CD14-positive monocyte (primary cell): ENCODE data around the gene ZDHHC24. TPM values are rescaled to one million over a fixed set of nuclear protein-coding genes. Genes with fewer than 3 reads are reported as not detected.

Experiments used
- DNase-seq, 3 donors: peaks; one replicate each; pipeline ENCODE4 v3.0.0-alpha.2; 2011 to 2022
- H2AFZ ChIP-seq: 2 replicates; pipeline ENCODE4 v1.6.0; 2012; ENCODE audit warnings: mild to moderate bottlenecking, low read depth, low read length, inconsistent platforms; ENCODE audit not compliant: insufficient read depth, poor library complexity, severe bottlenecking
- H3K27ac ChIP-seq, 2 donors: 1 replicate in 1 of 2; 2 replicates in 1 of 2; pipeline ENCODE4 v1.5.1; 2012 to 2013; ENCODE audit warnings: low read length in 2 of 2, control low read depth in 1 of 2, inconsistent platforms in 1 of 2, low read depth in 1 of 2, mild to moderate bottlenecking in 1 of 2
- H3K27me3 ChIP-seq, 2 donors: one replicate each; pipeline versions ENCODE4 v1.6.0 to v1.6.1; 2011 to 2013; ENCODE audit warnings: low read length in 2 of 2; ENCODE audit not compliant: control insufficient read depth in 2 of 2, insufficient read depth in 2 of 2
- H3K36me3 ChIP-seq, 2 donors: replicated peaks in 1 of 2; 1 replicate in 1 of 2; 2 replicates in 1 of 2; pipeline versions ENCODE4 v1.5.1 to v1.6.1; 2012 to 2013; ENCODE audit warnings: low read length in 2 of 2, control low read depth in 1 of 2, inconsistent platforms in 1 of 2, mild to moderate bottlenecking in 1 of 2; ENCODE audit not compliant: insufficient read depth in 2 of 2, control insufficient read depth in 1 of 2
- H3K4me1 ChIP-seq, 2 donors: 1 replicate in 1 of 2; 2 replicates in 1 of 2; pipeline versions ENCODE4 v1.5.1 to v1.6.1; 2012 to 2013; ENCODE audit warnings: low read length in 2 of 2, control low read depth in 1 of 2, inconsistent platforms in 1 of 2, mild to moderate bottlenecking in 1 of 2, moderate library complexity in 1 of 2; ENCODE audit not compliant: insufficient read depth in 2 of 2, control insufficient read depth in 1 of 2
- H3K4me2 ChIP-seq: replicated peaks from 2 replicates; pipeline ENCODE3; 2012; ENCODE audit warnings: low read length, moderate library complexity, mild to moderate bottlenecking; ENCODE audit not compliant: poor library complexity, severe bottlenecking; ENCODE audit errors: extremely low read depth
- H3K4me3 ChIP-seq, 3 experiments: fragments of 200-600 bp in 1 of 3; sonication (generic) in 1 of 3; replicated peaks in 1 of 3; 1 replicate in 2 of 3; 2 replicates in 1 of 3; pipeline ENCODE4 v1.5.1; 2011 to 2013; ENCODE audit warnings: low read length in 3 of 3, mild to moderate bottlenecking in 3 of 3, control low read depth in 2 of 3, low read depth in 2 of 3, inconsistent platforms in 1 of 3, moderate library complexity in 1 of 3
- H3K79me2 ChIP-seq: 2 replicates; pipeline ENCODE4 v1.6.0; 2012; ENCODE audit warnings: mild to moderate bottlenecking, control low read depth, inconsistent platforms, low read length, moderate library complexity; ENCODE audit not compliant: insufficient read depth
- H3K9ac ChIP-seq: 2 replicates; pipeline ENCODE4 v1.6.0; 2017; ENCODE audit warnings: low read length, mild to moderate bottlenecking; ENCODE audit not compliant: insufficient read depth, poor library complexity, severe bottlenecking
- H3K9me3 ChIP-seq, 2 donors: replicated peaks in 1 of 2; 1 replicate in 1 of 2; 2 replicates in 1 of 2; pipeline versions ENCODE4 v1.5.1 to v1.6.1; 2012 to 2013; ENCODE audit warnings: low read length in 2 of 2, control low read depth in 1 of 2; ENCODE audit not compliant: control insufficient read depth in 1 of 2, insufficient read depth in 1 of 2
- H4K20me1 ChIP-seq: 2 replicates; pipeline ENCODE4 v1.6.0; 2012; ENCODE audit warnings: mild to moderate bottlenecking, low read length, control low read depth, moderate library complexity; ENCODE audit not compliant: insufficient read depth
- H3K27ac Mint-ChIP-seq, 7 donors: one replicate each; pipeline ENCODE4 v1.8.0; 2020; ENCODE audit warnings: mild to moderate bottlenecking in 7 of 7, mixed read lengths in 7 of 7, moderate library complexity in 6 of 7, inconsistent platforms in 2 of 7
- H3K27me3 Mint-ChIP-seq, 3 donors: one replicate each; pipeline ENCODE4 v1.8.0; 2021 to 2022; ENCODE audit warnings: low read depth in 3 of 3, mild to moderate bottlenecking in 3 of 3, mixed read lengths in 3 of 3, moderate library complexity in 3 of 3, inconsistent platforms in 1 of 3
- H3K36me3 Mint-ChIP-seq, 2 donors: one replicate each; pipeline ENCODE4 v1.8.0; 2020; ENCODE audit warnings: mixed read lengths in 2 of 2, inconsistent platforms in 1 of 2, mild to moderate bottlenecking in 1 of 2
- H3K4me1 Mint-ChIP-seq: one replicate; pipeline ENCODE4 v1.8.0; 2020; ENCODE audit warnings: mild to moderate bottlenecking, mixed read lengths
- H3K4me3 Mint-ChIP-seq, 2 donors: one replicate each; pipeline ENCODE4 v1.8.0; 2020; ENCODE audit warnings: mild to moderate bottlenecking in 2 of 2, mixed read lengths in 2 of 2, moderate library complexity in 1 of 2
- H3K9me3 Mint-ChIP-seq, 7 donors: one replicate each; pipeline ENCODE4 v1.8.0; 2020 to 2022; ENCODE audit warnings: mixed read lengths in 7 of 7, mild to moderate bottlenecking in 6 of 7, moderate library complexity in 6 of 7, inconsistent platforms in 2 of 7
- WGBS: methylation state at CpG from one replicate; pipeline ENCODE4 v1.1.5; 2013; ENCODE audit warnings: missing lambda C conversion rate; ENCODE audit not compliant: insufficient coverage; 5-methylcytosine and 5-hydroxymethylcytosine counted together
- intact Hi-C, 2 donors: fragments of 100-400 bp; cut with micrococcal nuclease; formaldehyde crosslinking; loops; one replicate each; pipeline versions ENCODE4 v1.15.0 to v1.15.1; 2023
- polyA plus RNA-seq, 3 donors: library from polyadenylated mRNA; depleted of rRNA in 1 of 3; unstranded in 2 of 3; stranded (reverse) in 1 of 3; fragments of 300-500 nt in 2 of 3; fragments of >200 nt in 1 of 3; fragmentation: Illumina TruSeq in 2 of 3; gene quantifications; 1 replicate in 2 of 3; 2 replicates in 1 of 3; pipeline ENCODE4 v1.2.3, GENCODE V29; 2012 to 2021
- TF ChIP-seq, protein P1 (sequence below): fragments of 200-600 bp; IDR thresholded peaks from one replicate; pipeline ENCODE4 v1.8.0; 2022; ENCODE audit warnings: antibody characterized with exemption, mild to moderate bottlenecking

Gene ZDHHC24
- polyA plus RNA-seq, 3 donors = 10.9 to 14.0 (median 11.9) TPM

DNA sequence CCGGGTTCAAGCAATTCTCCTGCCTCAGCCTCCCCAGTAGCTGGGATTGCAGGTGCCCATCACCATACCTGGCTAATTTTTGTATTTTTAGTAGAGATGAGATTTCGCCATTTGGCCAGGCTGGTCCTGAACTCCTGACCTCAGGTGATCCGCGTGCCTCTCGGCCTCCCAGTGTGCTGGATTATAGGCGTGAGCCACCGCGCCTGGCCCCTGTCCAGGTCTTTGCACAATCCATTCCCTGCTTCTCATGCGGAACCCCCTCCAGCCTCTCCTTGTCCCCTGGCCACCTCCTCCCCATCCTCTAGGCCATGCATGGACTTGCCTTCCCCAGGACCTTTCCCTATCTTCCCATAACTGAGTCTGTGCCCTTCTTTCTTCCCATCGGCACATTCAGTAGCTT, 56.9 kb downstream of the ZDHHC24 start:
- H3K27me3 ChIP-seq = no peaks in the 10 kb centered on the region
- peaks cover 57 to 83% of the 10 kb centered on the region in 2 donors for H3K36me3 Mint-ChIP-seq
- H3K9ac ChIP-seq = no peak overlapping the region
- H3K4me3 ChIP-seq = no peak overlapping the region
- no peaks in the 10 kb centered on the region for H3K4me1 Mint-ChIP-seq
- intact Hi-C loops = no loop called here
- WGBS = 96% methylated on average over 8 of the region's 10 CpGs
- no peaks in the 10 kb centered on the region for H4K20me1 ChIP-seq
- H3K9me3 ChIP-seq = no peaks in the 10 kb centered on the region
- no peaks in the 10 kb centered on the region for H3K79me2 ChIP-seq
- TF ChIP-seq, protein P1, sequence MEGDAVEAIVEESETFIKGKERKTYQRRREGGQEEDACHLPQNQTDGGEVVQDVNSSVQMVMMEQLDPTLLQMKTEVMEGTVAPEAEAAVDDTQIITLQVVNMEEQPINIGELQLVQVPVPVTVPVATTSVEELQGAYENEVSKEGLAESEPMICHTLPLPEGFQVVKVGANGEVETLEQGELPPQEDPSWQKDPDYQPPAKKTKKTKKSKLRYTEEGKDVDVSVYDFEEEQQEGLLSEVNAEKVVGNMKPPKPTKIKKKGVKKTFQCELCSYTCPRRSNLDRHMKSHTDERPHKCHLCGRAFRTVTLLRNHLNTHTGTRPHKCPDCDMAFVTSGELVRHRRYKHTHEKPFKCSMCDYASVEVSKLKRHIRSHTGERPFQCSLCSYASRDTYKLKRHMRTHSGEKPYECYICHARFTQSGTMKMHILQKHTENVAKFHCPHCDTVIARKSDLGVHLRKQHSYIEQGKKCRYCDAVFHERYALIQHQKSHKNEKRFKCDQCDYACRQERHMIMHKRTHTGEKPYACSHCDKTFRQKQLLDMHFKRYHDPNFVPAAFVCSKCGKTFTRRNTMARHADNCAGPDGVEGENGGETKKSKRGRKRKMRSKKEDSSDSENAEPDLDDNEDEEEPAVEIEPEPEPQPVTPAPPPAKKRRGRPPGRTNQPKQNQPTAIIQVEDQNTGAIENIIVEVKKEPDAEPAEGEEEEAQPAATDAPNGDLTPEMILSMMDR = no peak
- no peak overlapping the region for H3K27ac Mint-ChIP-seq
- H3K4me1 ChIP-seq = no peaks in the 10 kb centered on the region
- no peak for DNase-seq
- H3K9me3 Mint-ChIP-seq = no peaks in the 10 kb centered on the region
- no peak overlapping the region for H3K4me3 Mint-ChIP-seq
- no peak overlapping the region for H3K4me2 ChIP-seq
- peaks cover 0 to 5% (median 0%) of the 10 kb centered on the region in 3 donors for H3K27me3 Mint-ChIP-seq
- H3K36me3 ChIP-seq = peaks cover 52 to 97% of the 10 kb centered on the region in 2 donors
- H2AFZ ChIP-seq = no peak overlapping the region
- H3K27ac ChIP-seq = no peak overlapping the region

DNA sequence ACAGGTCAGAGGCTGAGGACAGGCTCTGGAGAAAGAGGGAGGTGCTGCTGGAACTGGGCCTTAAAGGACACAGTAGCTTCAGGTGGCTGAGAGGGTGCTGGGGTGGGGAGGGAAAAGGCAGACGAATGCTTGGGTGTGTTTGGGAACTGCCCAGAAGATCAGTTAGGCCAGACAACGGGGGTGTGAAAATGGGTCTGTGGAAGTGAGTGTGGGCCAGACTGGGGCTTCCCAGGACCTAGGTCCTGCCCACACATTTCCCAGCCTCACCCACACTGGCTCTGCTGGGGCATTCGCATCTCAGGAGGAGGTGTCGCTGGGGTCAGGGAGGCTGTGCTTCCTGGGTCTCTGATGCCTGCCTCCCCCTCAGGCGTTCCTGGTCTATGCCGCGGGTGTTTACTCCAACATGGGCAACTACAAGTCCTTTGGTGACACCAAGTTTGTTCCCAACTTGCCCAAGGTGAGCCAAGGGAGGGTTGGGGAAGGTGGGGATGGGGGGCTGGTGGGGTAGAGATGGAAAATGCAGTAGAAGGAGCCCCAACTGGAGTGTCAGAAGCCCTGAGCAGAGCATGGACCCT, 61.0 kb downstream of the ZDHHC24 start:
- peaks cover 32 to 72% of the 10 kb centered on the region in 2 donors for H3K36me3 ChIP-seq
- peaks cover 8 to 12% of the 10 kb centered on the region in 2 donors for H3K4me1 ChIP-seq
- TF ChIP-seq, protein P1 = no peak
- Mint-ChIP-seq H3K27ac (peak overlapping the region in 1 of 7 donors; percentile 36), H3K4me3 (no peak overlapping the region), H3K27me3 (peaks cover 0 to 2% (median 0%) of the 10 kb centered on the region in 3 donors), H3K36me3 (peaks cover 48 to 66% of the 10 kb centered on the region in 2 donors), H3K4me1 (peaks cover 4% of the 10 kb centered on the region), H3K9me3 (no peaks in the 10 kb centered on the region)
- H3K79me2 ChIP-seq = peaks cover 3% of the 10 kb centered on the region
- DNase-seq = no peak
- no peak overlapping the region for H3K27ac ChIP-seq
- no peaks in the 10 kb centered on the region for H4K20me1 ChIP-seq
- H3K9me3 ChIP-seq = no peaks in the 10 kb centered on the region
- H3K9ac ChIP-seq = no peak overlapping the region
- WGBS = no CpG with 5 or more reads among the region's 7 CpGs
- intact Hi-C loops = no loop called here
- no peak overlapping the region for H3K4me2 ChIP-seq
- no peak overlapping the region for H2AFZ ChIP-seq
- no peak overlapping the region for H3K4me3 ChIP-seq
- no peaks in the 10 kb centered on the region for H3K27me3 ChIP-seq
